ENCODE results near the gene TNRC6B. TPM values are rescaled to one million over a fixed set of nuclear protein-coding genes. Genes with fewer than 3 reads are reported as not detected.

The TNRC6B gene
- total RNA-seq, 1 donor from 2014 or later = 29.0 TPM

Other genes starting within 250 kb of the TNRC6B start
- not detected for gene TMA7B, start 217.5 kb upstream of the TNRC6B start, total RNA-seq
- gene FAM83F, start 183.0 kb upstream of the TNRC6B start, total RNA-seq = 6.6 TPM
- gene ADSL, start 168.6 kb downstream of the TNRC6B start, total RNA-seq = 19.0 TPM
- 31.4 TPM for gene SGSM3, start 192.7 kb downstream of the TNRC6B start, total RNA-seq